Muscle of leg (tissue), 11 donors: ENCODE results near the gene CDKN1B. TPM values are rescaled to one million over a fixed set of nuclear protein-coding genes. Genes with fewer than 3 reads are reported as not detected.

ENCODE experiments used
- DNase-seq: peaks from one replicate; pipeline ENCODE4 v3.0.0; 2013
- H3K27ac ChIP-seq: one replicate; pipeline ENCODE4 v1.5.1; 2013; ENCODE audit warnings: mild to moderate bottlenecking, low read length, control low read depth
- H3K27me3 ChIP-seq: one replicate; pipeline ENCODE4 v1.6.1; 2013; ENCODE audit warnings: low read length; ENCODE audit not compliant: control insufficient read depth, insufficient read depth
- H3K36me3 ChIP-seq: one replicate; pipeline ENCODE4 v1.6.1; 2013; ENCODE audit warnings: low read length; ENCODE audit not compliant: control insufficient read depth, insufficient read depth
- H3K4me1 ChIP-seq: one replicate; pipeline ENCODE4 v1.6.1; 2013; ENCODE audit warnings: low read length; ENCODE audit not compliant: control insufficient read depth, insufficient read depth
- H3K4me3 ChIP-seq: one replicate; pipeline ENCODE4 v1.5.1; 2013; ENCODE audit warnings: low read length, control low read depth
- H3K9me3 ChIP-seq: replicated peaks from 2 replicates; pipeline ENCODE4 v1.6.1; 2013; ENCODE audit warnings: low read depth, low read length; ENCODE audit not compliant: control insufficient read depth
- WGBS: methylation state at CpG from one replicate; pipeline ENCODE4 v1.1.5; 2013; ENCODE audit warnings: missing lambda C conversion rate; ENCODE audit not compliant: insufficient coverage; 5-methylcytosine and 5-hydroxymethylcytosine counted together
- polyA plus RNA-seq, 8 donors: library from polyadenylated mRNA; unstranded; fragments of 120-200 nt; gene quantifications; one replicate each; pipeline versions ENCODE4 v1.2.1 to v1.2.3, GENCODE V29; 2013; ENCODE audit warnings: inconsistent platforms in 1 of 8, low replicate concordance in 1 of 8; ENCODE audit not compliant: insufficient read length in 8 of 8, insufficient read depth in 1 of 8
- total RNA-seq: library from RNA; stranded (reverse); fragments of 120-200 nt; gene quantifications from one replicate; pipeline ENCODE4 v1.2.4, GENCODE V29; 2013

The CDKN1B gene
- total and polyA plus RNA-seq, 9 donors: 36.6 to 53.7 (median 45.4) TPM

- 26% methylated on average over 6 of the region's 10 CpGs for WGBS
- H3K4me1 ChIP-seq: peaks cover 27% of the 10 kb centered on the region
- no peak for DNase-seq
- no peaks in the 10 kb centered on the region for H3K27me3 ChIP-seq
- H3K9me3 ChIP-seq: no peaks in the 10 kb centered on the region
- peak overlapping the region; percentile 98 for H3K27ac ChIP-seq
- peaks cover 12% of the 10 kb centered on the region for H3K36me3 ChIP-seq
- no peak overlapping the region for H3K4me3 ChIP-seq
Measured at GRCh38 chr12:12715459-12716150, 1.6 kb upstream of the CDKN1B start.

- WGBS: 3% methylated on average over 13 of the region's 15 CpGs
- Histone ChIP-seq H3K4me3 (peak overlapping the region; percentile 79), H3K36me3 (peaks cover 13% of the 10 kb centered on the region), H3K27me3 (no peaks in the 10 kb centered on the region), H3K9me3 (no peaks in the 10 kb centered on the region), H3K27ac (peak overlapping the region; percentile 98), H3K4me1 (peaks cover 28% of the 10 kb centered on the region)
- peak; percentile 74 for DNase-seq
Measured at GRCh38 chr12:12716151-12716792, 896 bp upstream of the CDKN1B start.

- DNase-seq: peak; percentile 61
- H3K4me1 ChIP-seq: peaks cover 28% of the 10 kb centered on the region
- under 1% methylated on average over 54 of the region's 62 CpGs for WGBS
Measured at GRCh38 chr12:12717586-12718380, 615 bp downstream of the CDKN1B start.

GRCh38 chr12:12718381-12718759, 1.2 kb downstream of the CDKN1B start:
- Histone ChIP-seq H3K27me3 (no peaks in the 10 kb centered on the region), H3K9me3 (no peaks in the 10 kb centered on the region), H3K4me3 (peak overlapping the region; percentile 79), H3K4me1 (peaks cover 28% of the 10 kb centered on the region), H3K27ac (peak overlapping the region; percentile 98), H3K36me3 (peaks cover 15% of the 10 kb centered on the region)
- DNase-seq: peak; percentile 51
- no CpG with 5 or more reads among the region's 9 CpGs for WGBS

More at GRCh38 chr12:12717586-12718380, 615 bp downstream of the CDKN1B start:
- Histone ChIP-seq H3K27ac (peak overlapping the region; percentile 98), H3K27me3 (no peaks in the 10 kb centered on the region), H3K4me3 (peak overlapping the region; percentile 79), H3K9me3 (no peaks in the 10 kb centered on the region), H3K36me3 (peaks cover 15% of the 10 kb centered on the region)

- H3K27ac ChIP-seq: peak overlapping the region; percentile 98
- DNase-seq: no peak
- H3K4me3 ChIP-seq: peak overlapping the region; percentile 79
- no peaks in the 10 kb centered on the region for H3K27me3 ChIP-seq
- WGBS: 2% methylated on average over 11 of the region's 14 CpGs
- H3K36me3 ChIP-seq: peaks cover 15% of the 10 kb centered on the region
- H3K9me3 ChIP-seq: no peaks in the 10 kb centered on the region
- H3K4me1 ChIP-seq: peaks cover 30% of the 10 kb centered on the region
Measured at GRCh38 chr12:12718853-12719252, 1.7 kb downstream of the CDKN1B start.

GRCh38 chr12:12719496-12719895, 2.3 kb downstream of the CDKN1B start:
- Histone ChIP-seq H3K27ac (peak overlapping the region; percentile 10), H3K27me3 (no peaks in the 10 kb centered on the region), H3K4me3 (peak overlapping the region; percentile 79), H3K36me3 (peaks cover 15% of the 10 kb centered on the region), H3K4me1 (peaks cover 26% of the 10 kb centered on the region), H3K9me3 (no peaks in the 10 kb centered on the region)
- DNase-seq: peak; percentile 51
- 40% methylated on average over 1 of the region's 3 CpGs for WGBS

GRCh38 chr12:12720052-12720451, 2.9 kb downstream of the CDKN1B start:
- DNase-seq: no peak
- Histone ChIP-seq H3K4me3 (no peak overlapping the region), H3K27ac (peak overlapping the region; percentile 43), H3K27me3 (no peaks in the 10 kb centered on the region), H3K4me1 (peaks cover 23% of the 10 kb centered on the region), H3K9me3 (no peaks in the 10 kb centered on the region), H3K36me3 (peaks cover 15% of the 10 kb centered on the region)
- no CpG with 5 or more reads among the region's 4 CpGs for WGBS

GRCh38 chr12:12720672-12721161, 3.5 kb downstream of the CDKN1B start:
- H3K27me3 ChIP-seq: no peaks in the 10 kb centered on the region
- no peak overlapping the region for H3K27ac ChIP-seq
- H3K9me3 ChIP-seq: no peaks in the 10 kb centered on the region
- H3K36me3 ChIP-seq: peaks cover 15% of the 10 kb centered on the region
- no CpG with 5 or more reads among the region's 4 CpGs for WGBS
- no peak overlapping the region for H3K4me3 ChIP-seq
- H3K4me1 ChIP-seq: peaks cover 19% of the 10 kb centered on the region
- no peak for DNase-seq

GRCh38 chr12:12721176-12721751, 4.1 kb downstream of the CDKN1B start:
- no peaks in the 10 kb centered on the region for H3K9me3 ChIP-seq
- H3K27ac ChIP-seq: no peak overlapping the region
- no peak overlapping the region for H3K4me3 ChIP-seq
- no peaks in the 10 kb centered on the region for H3K27me3 ChIP-seq
- H3K4me1 ChIP-seq: peaks cover 13% of the 10 kb centered on the region
- WGBS: 58% methylated on average over 2 of the region's 3 CpGs
- peaks cover 15% of the 10 kb centered on the region for H3K36me3 ChIP-seq
- no peak for DNase-seq
